GM19043 (cell line): ENCODE data around the gene CDCP2.

ENCODE experiments used
- ATAC-seq: cut with Tn5 transposase; IDR thresholded peaks from one replicate; pipeline ENCODE4 v1.9.1; 2021; ENCODE audit warnings: low read depth; ENCODE audit not compliant: unreplicated experiment

The CDCP2 gene

GRCh38 chr1:54152696-54153095 lies at the start of gene CDCP2:
Gene CDCP2, minus strand, starts transcription at chr1:54153000. Its CDS starts 78 bp downstream, at chr1:54152922.
- no peak for ATAC-seq

- peak; percentile 16 for ATAC-seq
Measured at GRCh38 chr1:54200519-54200997, 47.8 kb upstream of the CDCP2 start.

- ATAC-seq: peak; percentile 96
Measured at GRCh38 chr1:54199765-54200518, 47.1 kb upstream of the CDCP2 start, which contains the start of the genes CYB5RL and MRPL37. Gene CYB5RL, minus strand, starts transcription at chr1:54200030. Its CDS starts 4,414 bp downstream, at chr1:54195616. Gene MRPL37, plus strand, starts transcription at chr1:54200167. Its CDS starts 77 bp downstream, at chr1:54200244.

- ATAC-seq: no peak
Measured at GRCh38 chr1:54199151-54199764, 46.5 kb upstream of the CDCP2 start.

- no peak for ATAC-seq
Measured at GRCh38 chr1:54193453-54193852, 40.7 kb upstream of the CDCP2 start.

- no peak for ATAC-seq
Measured at GRCh38 chr1:54191525-54191924, 38.7 kb upstream of the CDCP2 start.

- ATAC-seq: no peak
Measured at GRCh38 chr1:54190526-54190925, 37.7 kb upstream of the CDCP2 start.

GRCh38 chr1:54188291-54188690 lies 35.5 kb upstream of the CDCP2 start:
- no peak for ATAC-seq

GRCh38 chr1:54186056-54186455 lies 33.3 kb upstream of the CDCP2 start:
- ATAC-seq: no peak

- no peak for ATAC-seq
Measured at GRCh38 chr1:54180701-54181360, 28.0 kb upstream of the CDCP2 start.

GRCh38 chr1:54178296-54179070 lies 25.7 kb upstream of the CDCP2 start:
- no peak for ATAC-seq

- ATAC-seq: no peak
Measured at GRCh38 chr1:54177726-54178125, 24.9 kb upstream of the CDCP2 start.

GRCh38 chr1:54176621-54177327 lies 24.0 kb upstream of the CDCP2 start:
- ATAC-seq: no peak

GRCh38 chr1:54174106-54174505 lies 21.3 kb upstream of the CDCP2 start:
- ATAC-seq: no peak

GRCh38 chr1:54173681-54174080 lies 20.9 kb upstream of the CDCP2 start:
- ATAC-seq: no peak

GRCh38 chr1:54172614-54173599 lies 20.1 kb upstream of the CDCP2 start:
- ATAC-seq: no peak

GRCh38 chr1:54171606-54172005 lies 18.8 kb upstream of the CDCP2 start:
- no peak for ATAC-seq

GRCh38 chr1:54171016-54171415 lies 18.2 kb upstream of the CDCP2 start:
- no peak for ATAC-seq

- ATAC-seq: no peak
Measured at GRCh38 chr1:54169068-54169467, 16.3 kb upstream of the CDCP2 start.
